Astrocyte of the hippocampus (primary cell): Measurements from ENCODE around the gene FLAD1.

Source experiments
- DNase-seq: peaks from one replicate; pipeline ENCODE4 v3.0.0; 2011; ENCODE audit warnings: low read depth, low spot score

Gene FLAD1

GRCh38 chr1:155034318-155035208 is 51.4 kb downstream of the FLAD1 start:
- DNase-seq: no peak

- DNase-seq: no peak
Observed at GRCh38 chr1:155035936-155036335, 52.8 kb downstream of the FLAD1 start.

- DNase-seq: no peak
Observed at GRCh38 chr1:155037043-155037442, 53.9 kb downstream of the FLAD1 start.

- DNase-seq: no peak
Observed at GRCh38 chr1:155037851-155038441, 54.8 kb downstream of the FLAD1 start.

GRCh38 chr1:155038602-155039307 is 55.6 kb downstream of the FLAD1 start:
- DNase-seq: no peak

- DNase-seq: no peak
Observed at GRCh38 chr1:155039308-155039669, 56.1 kb downstream of the FLAD1 start.

GRCh38 chr1:155040358-155041093 is 57.4 kb downstream of the FLAD1 start:
- DNase-seq: no peak
